ENCODE results near the gene FBXL20. TPM values are rescaled to one million over a fixed set of nuclear protein-coding genes. Genes with fewer than 3 reads are reported as not detected.
"Not testable (repeated sequence)": the region's sequence is repeated elsewhere in the genome, so short reads cannot be mapped to it uniquely, and the experiment has no call there.

FBXL20 gene
- total RNA-seq, 1 experiment from 2014 or later = 4.7 TPM

DNA sequence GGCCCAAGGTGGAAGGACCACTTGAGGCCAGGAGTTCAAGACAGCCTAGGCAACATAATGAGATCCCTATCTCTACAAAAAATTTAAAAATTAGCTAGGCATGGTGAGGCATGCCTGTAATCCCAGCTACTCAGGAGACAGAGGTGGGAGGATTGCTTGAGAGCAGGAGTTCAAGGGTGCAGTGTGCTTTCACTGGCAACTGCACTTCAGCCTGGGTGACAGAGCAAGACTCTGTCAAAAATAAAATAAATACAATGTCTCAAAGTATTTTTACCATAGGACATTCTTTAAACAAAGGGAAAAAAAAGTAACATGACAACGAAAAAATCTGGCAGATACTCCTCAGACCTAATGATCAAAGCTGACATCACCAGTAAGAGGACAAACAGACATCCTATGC, 72.6 kb downstream of the FBXL20 start:
- DNase-seq (ENCODE audit: low spot score) = no peak

DNA sequence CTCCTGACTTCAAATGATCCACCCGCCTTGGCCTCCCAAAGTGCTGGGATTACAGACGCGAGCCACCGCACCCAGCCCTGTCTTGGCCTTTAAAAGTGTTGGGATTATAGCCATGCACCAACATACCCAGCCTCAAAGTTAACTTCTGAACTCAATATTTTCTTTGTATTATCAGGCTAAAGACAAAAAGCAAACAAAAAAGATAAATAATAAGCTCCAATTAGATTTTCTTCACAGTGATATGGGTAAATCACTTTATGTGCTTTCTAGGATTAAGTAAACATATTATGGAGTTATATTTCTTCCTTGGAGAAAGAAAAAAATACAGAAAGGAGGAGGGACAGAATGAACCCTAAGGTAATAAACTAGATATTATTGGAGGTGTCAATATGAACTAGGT, 74.3 kb downstream of the FBXL20 start:
- DNase-seq (ENCODE audit: low spot score) = no peak

DNA sequence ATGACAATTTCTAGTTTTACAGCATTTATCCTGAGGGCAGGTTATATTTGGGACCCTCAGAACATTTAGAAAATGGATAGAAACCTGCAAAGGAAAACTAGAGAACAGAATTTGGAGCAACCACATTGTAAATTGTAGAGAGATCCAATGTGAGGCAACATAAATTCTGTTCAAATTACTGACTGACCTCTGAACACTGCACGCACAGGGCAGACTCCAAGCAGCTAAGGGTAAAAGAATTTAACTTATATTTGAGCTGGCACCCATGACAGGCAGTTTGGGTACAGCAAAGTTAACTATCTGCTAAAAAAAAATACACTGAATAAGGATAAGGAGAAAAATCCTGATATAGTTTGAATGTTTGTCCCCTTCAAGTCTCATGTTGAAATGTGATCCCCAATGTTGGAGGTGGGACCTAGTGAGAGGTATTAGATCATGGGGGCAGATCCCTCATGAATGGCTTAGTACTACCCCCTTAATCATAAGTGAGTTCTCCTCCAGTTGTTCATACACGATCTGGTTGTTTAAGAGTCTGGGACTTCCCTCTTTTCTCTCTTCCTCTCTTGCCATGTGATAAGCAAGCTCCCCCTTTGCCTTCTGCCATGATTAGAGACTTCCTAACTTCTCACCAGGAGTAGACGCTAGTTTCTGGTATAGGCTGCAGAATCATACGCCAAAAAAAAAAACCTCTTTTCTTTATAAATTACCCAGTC, 75.7 kb downstream of the FBXL20 start:
- no peak for DNase-seq (ENCODE audit: low spot score)

DNA sequence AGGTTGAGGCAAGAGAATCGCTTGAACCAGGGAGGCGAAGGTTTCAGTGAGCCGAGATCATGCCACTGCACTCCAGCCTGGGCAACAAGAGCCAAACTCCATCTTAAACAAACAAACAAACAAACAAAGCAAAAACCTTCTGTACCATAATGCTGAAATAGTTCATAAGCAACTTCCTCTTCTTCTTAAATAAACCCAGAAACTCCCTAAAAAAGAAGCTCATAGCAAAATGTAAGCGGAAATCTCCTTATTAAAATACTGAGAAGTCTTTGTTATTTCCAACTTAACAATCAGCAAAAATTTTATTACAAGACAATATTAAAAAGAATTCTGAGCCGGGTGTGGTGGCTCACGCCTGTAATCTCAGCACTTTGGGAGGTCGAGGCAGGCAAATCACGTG, 82.8 kb downstream of the FBXL20 start:
- no peak for DNase-seq (ENCODE audit: low spot score)

- DNase-seq (ENCODE audit: low spot score) = no peak
These were observed 94.8 kb downstream of the FBXL20 start for GRCh38 chr17:39306509-39307212.

GRCh38 chr17:39305978-39306377, 95.4 kb downstream of the FBXL20 start:
- no peak for DNase-seq (ENCODE audit: low spot score)

DNA sequence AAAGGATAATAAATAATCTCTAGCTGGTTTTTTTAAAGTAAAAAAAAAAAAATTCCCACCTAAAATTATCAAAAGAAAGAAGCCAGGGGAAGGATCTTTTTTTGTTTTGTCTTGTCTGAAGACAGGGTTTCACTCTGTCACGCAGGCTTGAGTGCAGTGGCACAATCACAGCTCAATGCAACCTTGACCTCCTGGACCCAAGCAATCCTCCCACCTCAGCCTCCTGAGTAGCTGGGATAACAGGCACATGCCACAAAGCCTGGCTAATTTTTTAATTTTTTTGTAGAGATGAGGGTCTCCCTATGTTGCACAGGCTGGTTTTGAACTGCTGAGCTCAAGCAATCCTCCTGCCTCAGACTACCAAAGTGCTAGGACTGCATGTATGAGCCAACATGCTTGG, 97.2 kb downstream of the FBXL20 start:
- DNase-seq (ENCODE audit: low spot score) = no peak

DNA sequence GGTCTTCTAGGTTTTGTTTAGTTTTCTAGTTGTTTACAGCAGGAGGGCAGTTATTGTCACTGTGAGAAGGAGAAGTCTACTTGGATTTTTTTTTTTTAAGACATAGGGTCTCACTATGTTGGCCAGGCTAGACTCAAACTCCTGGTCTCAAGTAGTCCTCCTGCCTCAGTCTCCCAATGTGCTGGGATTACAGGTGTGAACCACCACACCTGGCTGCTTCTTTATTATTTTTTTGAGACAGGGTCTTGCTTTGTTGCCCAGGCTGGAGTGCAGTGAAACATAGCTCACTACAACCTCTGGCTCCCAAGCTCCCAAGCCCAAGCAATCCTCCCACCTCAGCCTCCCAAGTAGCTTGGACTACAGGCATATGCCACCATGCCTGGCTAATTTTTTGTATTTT, 107.4 kb downstream of the FBXL20 start:
- DNase-seq (ENCODE audit: low spot score) = no peak

GRCh38 chr17:39292546-39292945, 108.9 kb downstream of the FBXL20 start:
- DNase-seq (ENCODE audit: low spot score) = not testable (repeated sequence)

GRCh38 chr17:39286513-39286912, 114.9 kb downstream of the FBXL20 start:
- DNase-seq (ENCODE audit: low spot score) = not testable (repeated sequence)

GRCh38 chr17:39284685-39285084, 116.7 kb downstream of the FBXL20 start:
- DNase-seq (ENCODE audit: low spot score) = no peak

- DNase-seq (ENCODE audit: low spot score) = no peak
These were observed 117.5 kb downstream of the FBXL20 start for GRCh38 chr17:39283896-39284295.

DNA sequence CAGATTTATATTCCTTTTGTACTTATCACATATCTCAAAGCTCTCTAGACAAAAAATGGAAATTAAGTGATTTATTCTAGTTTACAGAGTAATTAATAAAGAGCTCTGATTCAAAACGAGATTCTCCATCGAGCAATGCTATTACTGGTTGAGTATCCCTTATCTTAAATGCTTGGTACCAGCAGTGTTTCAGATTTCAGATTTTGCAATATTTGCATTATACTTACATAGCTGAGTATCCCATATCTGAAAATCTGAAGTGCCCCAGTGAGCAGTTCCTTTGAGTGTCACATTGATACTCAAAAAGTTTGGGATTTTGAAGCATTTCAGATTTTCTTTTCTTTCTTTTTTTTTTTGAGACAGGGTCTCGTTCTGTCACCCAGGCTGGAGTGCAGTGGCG, 118.3 kb downstream of the FBXL20 start:
- no peak for DNase-seq (ENCODE audit: low spot score)

GRCh38 chr17:39281806-39282205, 119.6 kb downstream of the FBXL20 start:
- DNase-seq (ENCODE audit: low spot score) = no peak

GRCh38 chr17:39278246-39278645, 123.2 kb downstream of the FBXL20 start:
- not testable (repeated sequence) for DNase-seq (ENCODE audit: low spot score)

GRCh38 chr17:39277110-39277509, 124.3 kb downstream of the FBXL20 start:
- no peak for DNase-seq (ENCODE audit: low spot score)

GRCh38 chr17:39276113-39276512, 125.3 kb downstream of the FBXL20 start:
- no peak for DNase-seq (ENCODE audit: low spot score)

DNA sequence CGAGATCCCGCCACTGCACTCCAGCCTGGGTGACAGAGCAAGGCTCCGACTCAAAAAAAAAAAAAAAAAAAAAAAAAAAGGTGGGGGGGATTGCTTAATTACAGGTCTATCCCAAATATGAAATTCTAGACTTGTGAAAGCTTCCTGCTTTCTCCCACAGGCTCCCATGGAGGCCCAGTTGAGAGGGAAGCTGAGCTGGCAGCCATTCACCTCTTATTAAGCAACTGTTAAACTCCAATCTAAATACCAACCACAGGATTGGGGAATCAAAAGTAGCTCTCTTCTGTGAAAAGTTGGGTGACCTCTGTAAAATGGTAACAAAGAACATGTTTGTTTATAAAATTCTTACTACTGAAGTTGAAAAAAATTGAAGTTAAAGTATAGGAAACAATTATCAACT, 129.9 kb downstream of the FBXL20 start:
- DNase-seq (ENCODE audit: low spot score) = no peak

- DNase-seq (ENCODE audit: low spot score) = peak; percentile 59
These were observed 130.5 kb downstream of the FBXL20 start for GRCh38 chr17:39270923-39271322.

DNA sequence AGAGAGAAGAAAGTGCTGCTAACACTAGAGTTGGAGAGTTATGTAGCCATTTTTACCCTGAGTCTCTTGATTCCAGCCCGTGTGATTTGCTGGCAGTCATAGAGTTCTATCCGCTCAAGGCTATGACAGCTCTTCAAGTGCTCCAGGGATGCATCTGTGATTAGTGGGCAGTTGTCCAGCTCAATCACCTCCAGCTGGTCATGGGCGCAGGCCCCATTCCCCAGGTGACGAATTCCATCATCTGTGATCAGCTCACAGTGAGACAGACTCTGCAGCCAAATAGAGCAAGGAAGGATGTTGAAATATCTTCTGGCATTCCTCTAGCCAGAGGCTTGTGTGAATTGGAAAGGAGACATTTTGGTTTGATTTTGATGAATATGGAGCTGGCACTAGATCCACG, 137.3 kb downstream of the FBXL20 start:
- no peak for DNase-seq (ENCODE audit: low spot score)

GRCh38 chr17:39261286-39261685, 140.1 kb downstream of the FBXL20 start:
- DNase-seq (ENCODE audit: low spot score) = no peak

GRCh38 chr17:39252788-39253460, 148.5 kb downstream of the FBXL20 start:
- no peak for DNase-seq (ENCODE audit: low spot score)

GRCh38 chr17:39251997-39252396, 149.4 kb downstream of the FBXL20 start:
- no peak for DNase-seq (ENCODE audit: low spot score)

All from HT-29 (cell line).